GM19099 (cell line): ENCODE results near the gene AKAP5.

ENCODE experiments used
- POLR2A ChIP-seq: IDR thresholded peaks from 3 replicates; pipeline ENCODE4 v1.6.1; 2011; ENCODE audit warnings: low read depth; ENCODE audit not compliant: insufficient read length; ENCODE audit errors: extremely low read depth

AKAP5 gene

GRCh38 chr14:64465191-64465822 lies at the start of gene AKAP5:
TSS of gene AKAP5 (plus strand) at chr14:64465499. CDS start at chr14:64468395, 2,896 bp downstream.
- peak; percentile 67 for TF ChIP-seq POLR2A

DNA sequence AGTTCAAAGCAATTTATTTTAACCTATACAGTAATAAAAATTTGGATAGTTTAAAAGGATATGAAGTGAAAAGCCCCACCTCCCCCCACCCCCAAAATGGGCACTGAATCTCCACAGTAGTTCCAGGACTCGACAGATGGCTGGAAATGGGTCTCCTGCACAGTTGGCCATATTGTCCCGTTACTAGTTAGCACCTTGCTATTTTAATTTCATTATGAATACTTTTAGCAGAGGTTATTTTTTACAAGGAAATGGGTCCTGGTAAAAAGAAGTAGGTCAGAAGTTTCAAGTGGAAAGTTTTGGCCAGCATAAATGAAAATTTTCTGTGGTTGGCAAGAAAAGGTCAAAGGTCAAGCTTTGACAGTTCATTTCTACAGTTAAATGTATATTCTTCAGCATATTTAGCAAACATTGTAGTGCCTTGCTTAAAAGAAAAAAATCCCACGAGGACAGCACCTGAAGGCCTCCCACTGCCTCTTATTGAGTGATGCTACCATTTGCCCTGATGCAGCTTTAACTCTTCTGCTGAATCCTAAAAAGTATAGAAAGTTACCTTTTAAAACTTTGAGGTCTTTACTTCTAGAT lies 48.9 kb upstream of the AKAP5 start:
- no peak for TF ChIP-seq POLR2A

DNA sequence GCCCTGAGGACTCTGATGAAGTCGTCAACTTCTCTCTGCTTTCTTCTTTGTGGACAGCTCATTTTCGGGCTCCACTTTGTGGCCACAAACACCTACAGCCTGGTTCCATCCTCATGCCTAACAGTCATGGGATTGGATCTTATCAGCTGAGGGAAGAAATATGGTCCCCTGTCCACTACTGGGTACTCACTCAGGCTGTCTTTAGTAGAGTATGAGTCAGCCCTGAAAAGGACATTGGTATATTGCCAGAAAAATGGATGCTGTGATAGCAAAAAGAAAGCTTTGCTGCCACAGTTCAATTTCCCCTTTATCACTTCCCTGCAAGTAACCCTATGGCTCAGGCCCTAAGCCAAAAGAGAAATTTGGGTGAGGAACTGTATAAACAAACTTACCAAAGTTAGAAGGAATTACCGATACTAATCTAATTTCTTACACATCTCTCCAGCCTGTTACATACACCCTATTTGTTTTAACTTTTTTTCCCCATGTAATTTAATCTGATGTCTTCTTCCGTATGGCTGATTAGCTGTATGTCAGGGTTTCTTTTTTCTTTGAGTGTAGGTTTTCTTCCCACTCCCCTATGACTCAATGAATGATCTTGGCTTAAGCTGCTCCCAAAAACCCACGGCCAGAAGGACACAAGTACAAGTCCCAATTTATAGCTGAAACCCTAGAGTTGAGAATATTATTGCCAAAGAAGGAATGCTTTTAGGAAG lies 48.1 kb upstream of the AKAP5 start:
- no peak for TF ChIP-seq POLR2A

DNA sequence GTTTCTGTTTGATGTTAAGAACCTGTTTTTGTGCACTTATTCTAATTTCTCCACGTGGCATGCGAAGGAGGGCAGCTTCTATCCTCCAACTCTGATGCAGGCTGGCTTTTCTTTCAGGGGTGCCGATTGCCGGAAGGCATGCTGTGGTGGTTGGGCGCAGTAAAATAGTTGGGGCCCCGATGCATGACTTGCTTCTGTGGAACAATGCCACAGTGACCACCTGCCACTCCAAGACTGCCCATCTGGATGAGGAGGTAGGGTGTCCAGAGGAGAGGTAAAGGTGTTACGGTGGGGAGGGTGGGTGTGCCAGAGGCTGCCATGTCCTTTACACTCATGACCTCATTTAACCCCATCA lies 47.6 kb upstream of the AKAP5 start:
- no peak for TF ChIP-seq POLR2A

DNA sequence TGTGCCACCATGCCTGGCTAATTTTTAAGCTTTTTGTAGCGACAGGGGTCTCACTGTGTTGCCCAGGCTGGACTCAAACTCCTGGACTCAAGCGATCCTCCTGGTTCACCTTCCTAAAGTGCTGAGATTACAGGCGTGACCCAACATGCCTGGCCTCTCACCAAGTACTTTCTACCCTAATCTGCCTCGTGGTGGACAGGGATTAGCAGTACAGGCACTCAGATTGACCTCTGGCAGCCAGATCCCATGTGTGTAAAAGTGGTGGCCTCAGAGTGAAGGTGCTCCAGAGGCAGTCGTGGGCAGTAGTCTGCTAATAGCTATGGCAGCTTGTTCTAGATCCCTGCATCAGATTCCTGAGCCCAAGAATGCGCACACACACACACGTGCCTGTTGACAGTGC lies 46.3 kb upstream of the AKAP5 start:
- no peak for TF ChIP-seq POLR2A

DNA sequence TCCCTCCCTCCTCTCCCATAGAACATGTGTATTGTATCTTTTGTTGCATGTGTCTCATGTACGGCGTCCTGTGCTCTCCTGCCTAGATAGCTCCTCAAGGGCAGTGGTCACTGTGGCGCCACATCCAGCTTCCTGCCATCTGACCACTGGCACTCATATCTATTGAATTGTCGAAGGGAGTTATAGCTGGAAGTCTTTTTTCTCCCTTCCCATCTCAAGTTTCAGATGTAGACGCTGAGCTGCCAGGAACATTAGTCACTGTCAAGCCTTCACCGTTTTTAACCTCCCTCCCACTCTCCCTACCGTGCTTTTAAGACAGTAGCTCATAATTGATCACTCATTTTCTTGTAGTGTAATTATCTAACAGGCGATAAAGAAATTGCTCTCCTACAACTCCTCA lies 44.1 kb upstream of the AKAP5 start:
- TF ChIP-seq POLR2A = no peak

DNA sequence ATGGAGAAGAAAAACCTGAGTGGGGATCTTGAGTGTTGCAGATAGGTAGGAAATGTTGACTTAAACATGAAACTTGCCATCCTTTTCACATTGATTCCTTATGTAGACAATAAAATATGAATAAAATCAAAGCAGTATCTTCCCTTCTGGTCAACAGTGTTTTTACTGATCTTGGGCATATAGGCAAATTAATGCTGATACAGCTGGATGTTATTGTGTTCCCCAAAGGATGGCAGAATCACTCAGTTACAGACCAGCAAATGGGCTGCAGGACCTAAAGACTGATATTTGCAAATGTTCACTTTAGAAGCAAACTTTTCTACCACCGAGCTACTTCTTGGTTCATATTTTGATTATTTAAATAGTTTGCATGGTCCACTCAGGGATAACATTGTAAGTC lies 43.3 kb upstream of the AKAP5 start:
- no peak for TF ChIP-seq POLR2A

DNA sequence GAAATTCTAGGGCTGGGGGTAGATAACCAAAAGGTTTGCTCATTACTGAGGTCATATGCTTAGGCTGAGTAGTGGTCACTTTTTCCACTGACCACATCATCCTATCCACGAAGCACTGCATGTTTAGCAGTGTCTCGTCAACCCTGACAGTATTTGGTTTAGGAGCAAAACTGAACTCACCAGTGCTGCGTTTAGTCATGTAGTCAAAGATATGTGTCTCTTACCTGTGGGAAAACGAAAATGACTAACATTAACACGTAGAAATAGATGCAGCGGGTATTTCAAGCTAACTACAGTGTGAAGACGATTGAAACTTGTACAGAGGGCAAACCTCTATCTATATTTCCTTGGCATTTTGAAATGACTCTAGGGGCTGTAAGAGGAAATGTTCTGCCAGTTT lies 42.5 kb upstream of the AKAP5 start:
- TF ChIP-seq POLR2A = no peak

GRCh38 chr14:64423987-64424386 lies 41.3 kb upstream of the AKAP5 start:
- TF ChIP-seq POLR2A = no peak

GRCh38 chr14:64434528-64434927 lies 30.8 kb upstream of the AKAP5 start:
- TF ChIP-seq POLR2A = no peak

GRCh38 chr14:64438181-64438841 lies 27.0 kb upstream of the AKAP5 start:
- TF ChIP-seq POLR2A = no peak

DNA sequence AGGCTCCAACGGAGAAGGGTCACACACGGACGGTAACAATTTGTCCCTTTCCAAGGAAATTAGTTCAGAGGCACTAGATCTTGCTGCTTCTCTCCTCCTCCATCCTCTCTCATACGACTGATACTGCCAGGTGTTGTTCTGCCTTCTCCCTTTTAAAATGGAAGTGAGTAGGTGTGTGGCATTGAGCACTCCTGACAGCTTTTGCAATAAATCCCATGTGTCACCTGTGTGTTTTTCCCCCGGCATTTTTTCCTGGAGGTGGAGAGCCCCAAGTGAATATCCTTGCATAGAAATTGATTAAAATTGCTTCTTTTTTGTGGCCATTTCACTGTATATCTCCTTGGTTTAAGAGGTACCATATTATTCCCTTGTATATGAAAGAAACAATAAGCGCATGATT lies 26.2 kb upstream of the AKAP5 start:
- TF ChIP-seq POLR2A = no peak

DNA sequence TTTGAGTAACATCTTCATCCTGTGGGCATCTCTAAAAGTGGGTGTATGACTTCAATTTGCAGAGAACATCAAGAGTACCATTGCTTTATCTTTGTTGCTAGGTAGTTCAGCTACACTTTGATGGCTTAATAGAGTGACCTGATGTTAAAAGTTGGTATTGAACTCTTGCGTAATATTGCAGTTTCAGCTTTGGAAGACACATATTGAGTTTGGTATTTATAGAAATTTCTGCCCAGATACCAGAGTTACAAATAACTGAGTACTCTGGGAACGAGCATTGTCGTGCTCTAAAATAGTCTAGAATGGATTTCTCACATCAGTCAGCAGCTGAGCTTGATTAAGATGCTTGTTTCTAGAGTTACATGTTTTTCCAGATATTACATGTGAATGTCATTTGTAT lies 24.8 kb upstream of the AKAP5 start:
- no peak for TF ChIP-seq POLR2A

- no peak for TF ChIP-seq POLR2A
These were observed 22.9 kb upstream of the AKAP5 start for GRCh38 chr14:64442300-64442988.

GRCh38 chr14:64444140-64444539 lies 21.2 kb upstream of the AKAP5 start:
- no peak for TF ChIP-seq POLR2A
